Suprapubic skin (tissue), 4 donors: ENCODE results near the gene HTR3A. TPM values are rescaled to one million over a fixed set of nuclear protein-coding genes. Genes with fewer than 3 reads are reported as not detected.

Experiments
- DNase-seq, 2 donors: peaks; one replicate each; pipeline ENCODE4 v3.0.0-alpha.2; 2019; ENCODE audit warnings: low spot score in 2 of 2
- H3K27ac ChIP-seq: fragments of 200-600 bp; sonication (generic); one replicate; pipeline ENCODE4 v1.5.1; 2019
- H3K27me3 ChIP-seq: fragments of 200-600 bp; sonication (generic); one replicate; pipeline ENCODE4 v1.5.1; 2019
- H3K36me3 ChIP-seq: fragments of 200-600 bp; sonication (generic); one replicate; pipeline ENCODE4 v1.5.1; 2019
- H3K4me1 ChIP-seq: fragments of 200-600 bp; sonication (generic); one replicate; pipeline ENCODE4 v1.5.1; 2019
- H3K4me3 ChIP-seq: fragments of 200-600 bp; sonication (generic); one replicate; pipeline ENCODE4 v1.5.1; 2019; ENCODE audit warnings: mild to moderate bottlenecking
- H3K9me3 ChIP-seq: fragments of 200-600 bp; sonication (generic); one replicate; pipeline ENCODE4 v1.5.1; 2019
- EP300 ChIP-seq: sonication (generic); formaldehyde crosslinking; IDR thresholded peaks from one replicate; pipeline ENCODE4 v1.6.1; 2017; ENCODE audit warnings: antibody characterized with exemption
- POLR2A ChIP-seq, 2 donors: fragments of 450-650 bp; IDR thresholded peaks; one replicate each; pipeline ENCODE4 v1.6.1; 2017; ENCODE audit warnings: antibody characterized with exemption in 2 of 2, mild to moderate bottlenecking in 2 of 2, moderate library complexity in 2 of 2
- POLR2AphosphoS5 ChIP-seq, 3 donors: sonication (generic); formaldehyde crosslinking; IDR thresholded peaks; one replicate each; pipeline ENCODE4 v1.6.1; 2017; ENCODE audit warnings: antibody characterized with exemption in 3 of 3
- WGBS: methylation state at CpG from one replicate; pipeline ENCODE4 v1.1.5; 2018; 5-methylcytosine and 5-hydroxymethylcytosine counted together
- total RNA-seq, 4 donors: library from RNA; depleted of rRNA; stranded (reverse); fragments of >200 nt; gene quantifications; one replicate each; pipeline ENCODE4 v1.1.0, GENCODE V29; 2016
- TF ChIP-seq, protein P1 (sequence below), 2 donors: fragments of 200-600 bp in 1 of 2; fragments of 450-650 bp in 1 of 2; sonication (generic) in 1 of 2; IDR thresholded peaks; one replicate each; pipeline ENCODE4 v1.5.1; 2016 to 2019; ENCODE audit warnings: antibody characterized with exemption in 2 of 2, mild to moderate bottlenecking in 1 of 2, moderate library complexity in 1 of 2

The HTR3A gene
- total RNA-seq, 4 donors from 2014 or later = 0.68 TPM; not detected in 2

DNA sequence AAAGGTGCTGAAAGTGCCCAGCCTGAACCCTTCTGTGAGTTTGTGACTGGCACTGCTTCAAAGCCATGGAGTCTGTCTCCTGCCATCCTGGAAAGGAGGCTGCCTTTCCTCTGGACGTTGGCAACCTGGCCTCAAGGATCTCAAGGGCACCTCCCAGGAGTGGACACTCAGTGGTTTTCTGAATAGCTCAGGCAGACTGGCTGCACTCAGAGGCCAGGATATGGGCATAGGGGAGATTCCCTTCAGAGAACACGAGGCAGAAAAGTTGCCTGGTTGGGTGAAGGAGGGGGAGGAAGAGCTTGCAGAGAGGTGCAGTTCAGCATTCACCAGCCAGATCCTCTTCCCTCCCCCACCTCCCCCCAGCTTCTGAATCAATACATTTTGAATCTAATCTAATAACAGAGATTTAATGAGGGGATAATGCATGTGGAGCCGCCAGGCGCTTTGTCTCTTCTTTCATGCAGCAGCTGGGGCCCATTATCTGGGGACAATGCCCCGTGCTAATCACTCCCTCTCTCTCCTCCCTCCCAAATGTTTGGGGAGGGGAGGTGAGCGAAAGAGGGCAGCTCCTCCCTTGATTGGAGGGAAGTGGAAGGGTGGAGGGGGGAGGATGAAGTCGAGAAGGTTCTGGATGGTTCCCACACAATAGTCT is 17.7 kb downstream of the HTR3A start:
- no peaks in the 10 kb centered on the region for H3K9me3 ChIP-seq
- no peak for DNase-seq
- peaks cover 37% of the 10 kb centered on the region for H3K27me3 ChIP-seq
- no peak overlapping the region for H3K4me3 ChIP-seq
- TF ChIP-seq, protein P1, sequence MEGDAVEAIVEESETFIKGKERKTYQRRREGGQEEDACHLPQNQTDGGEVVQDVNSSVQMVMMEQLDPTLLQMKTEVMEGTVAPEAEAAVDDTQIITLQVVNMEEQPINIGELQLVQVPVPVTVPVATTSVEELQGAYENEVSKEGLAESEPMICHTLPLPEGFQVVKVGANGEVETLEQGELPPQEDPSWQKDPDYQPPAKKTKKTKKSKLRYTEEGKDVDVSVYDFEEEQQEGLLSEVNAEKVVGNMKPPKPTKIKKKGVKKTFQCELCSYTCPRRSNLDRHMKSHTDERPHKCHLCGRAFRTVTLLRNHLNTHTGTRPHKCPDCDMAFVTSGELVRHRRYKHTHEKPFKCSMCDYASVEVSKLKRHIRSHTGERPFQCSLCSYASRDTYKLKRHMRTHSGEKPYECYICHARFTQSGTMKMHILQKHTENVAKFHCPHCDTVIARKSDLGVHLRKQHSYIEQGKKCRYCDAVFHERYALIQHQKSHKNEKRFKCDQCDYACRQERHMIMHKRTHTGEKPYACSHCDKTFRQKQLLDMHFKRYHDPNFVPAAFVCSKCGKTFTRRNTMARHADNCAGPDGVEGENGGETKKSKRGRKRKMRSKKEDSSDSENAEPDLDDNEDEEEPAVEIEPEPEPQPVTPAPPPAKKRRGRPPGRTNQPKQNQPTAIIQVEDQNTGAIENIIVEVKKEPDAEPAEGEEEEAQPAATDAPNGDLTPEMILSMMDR (IDR thresholded peaks at IDR 0.05) = no peak
- TF ChIP-seq EP300 = no peak
- no peak for TF ChIP-seq POLR2A (IDR thresholded peaks at IDR 0.05)
- WGBS = 24% methylated on average over 7 of the region's 7 CpGs
- H3K36me3 ChIP-seq = no peaks in the 10 kb centered on the region
- no peaks in the 10 kb centered on the region for H3K4me1 ChIP-seq
- no peak overlapping the region for H3K27ac ChIP-seq

DNA sequence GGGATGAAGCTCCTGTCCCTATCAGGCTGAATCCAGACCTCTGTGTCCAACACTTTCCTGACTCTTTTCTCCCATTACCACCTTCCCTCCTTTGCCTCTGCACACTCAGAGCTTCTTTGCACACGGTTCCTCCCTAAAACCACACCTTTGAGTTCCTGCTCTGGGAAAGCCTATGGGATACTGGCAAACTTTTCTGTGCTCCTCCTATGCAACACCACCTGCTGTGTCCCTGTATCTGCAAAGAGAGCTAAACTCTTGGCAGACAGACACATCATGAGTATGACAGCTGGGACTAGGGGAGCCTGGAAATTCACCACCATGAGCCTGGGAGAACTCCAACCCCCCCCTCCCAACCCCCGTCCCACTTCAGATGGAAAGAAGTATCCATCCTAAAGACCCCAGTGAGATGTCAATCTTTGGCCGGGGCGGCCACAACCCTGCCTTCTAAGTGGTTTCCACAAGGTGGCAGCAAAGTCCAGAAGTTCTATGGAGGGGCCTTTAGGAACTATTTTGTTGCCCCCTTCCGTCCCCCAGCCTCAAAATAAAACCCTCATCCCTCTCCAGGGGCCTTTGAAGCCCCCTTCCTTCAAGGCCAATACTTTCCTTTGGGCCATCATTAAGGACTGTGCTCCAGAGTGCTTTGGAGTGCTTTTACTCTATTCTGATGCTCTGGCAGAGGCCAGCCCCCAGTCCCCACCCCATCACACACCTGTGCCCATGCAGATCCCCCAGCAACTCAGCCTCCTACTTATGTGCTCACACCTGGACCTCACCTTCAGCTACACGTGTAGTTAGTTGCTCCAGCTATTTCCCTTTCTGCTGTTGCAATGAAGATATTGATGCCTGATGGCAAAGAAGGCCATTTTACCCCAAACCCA is 19.4 kb downstream of the HTR3A start:
- H3K9me3 ChIP-seq = no peaks in the 10 kb centered on the region
- WGBS = 3% methylated on average over 6 of the region's 6 CpGs
- H3K27me3 ChIP-seq = peaks cover 51% of the 10 kb centered on the region
- TF ChIP-seq, protein P1 (IDR thresholded peaks at IDR 0.05) = peak; percentile 24 to 66
- no peak for TF ChIP-seq POLR2AphosphoS5 (IDR thresholded peaks at IDR 0.05)
- TF ChIP-seq EP300 = no peak
- TF ChIP-seq POLR2A (IDR thresholded peaks at IDR 0.05) = no peak
- H3K36me3 ChIP-seq = no peaks in the 10 kb centered on the region
- no peak for DNase-seq
- no peak overlapping the region for H3K4me3 ChIP-seq
- H3K27ac ChIP-seq = no peak overlapping the region
- H3K4me1 ChIP-seq = no peaks in the 10 kb centered on the region

DNA sequence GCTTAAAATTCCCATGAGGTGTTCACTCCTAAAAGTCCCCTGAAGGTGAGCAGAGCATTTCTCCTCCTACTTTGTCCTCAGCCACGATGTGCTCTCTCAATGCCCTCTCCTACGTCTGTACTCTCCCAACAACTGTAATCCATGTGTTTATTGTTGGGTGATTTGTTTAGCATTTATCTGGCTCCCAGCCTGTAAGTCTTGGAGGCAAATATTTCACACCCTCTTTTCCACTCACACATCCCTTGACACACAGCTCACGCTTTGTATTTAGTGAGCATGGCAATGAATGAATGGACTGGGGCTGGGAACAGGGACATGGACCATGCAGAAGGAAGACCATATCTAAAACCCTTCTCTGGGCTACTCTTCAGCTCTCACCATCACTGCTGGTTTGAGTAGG is 22.6 kb downstream of the HTR3A start:
- H3K27ac ChIP-seq = no peak overlapping the region
- no peaks in the 10 kb centered on the region for H3K36me3 ChIP-seq
- no peaks in the 10 kb centered on the region for H3K9me3 ChIP-seq
- peaks cover 54% of the 10 kb centered on the region for H3K27me3 ChIP-seq
- no peak for DNase-seq
- H3K4me1 ChIP-seq = no peaks in the 10 kb centered on the region
- TF ChIP-seq EP300 = no peak
- TF ChIP-seq, protein P1 (IDR thresholded peaks at IDR 0.05) = no peak
- TF ChIP-seq POLR2A (IDR thresholded peaks at IDR 0.05) = no peak
- TF ChIP-seq POLR2AphosphoS5 (IDR thresholded peaks at IDR 0.05) = no peak
- WGBS = 40% methylated on average over 3 of the region's 3 CpGs
- H3K4me3 ChIP-seq = no peak overlapping the region

GRCh38 chr11:113998574-113998973 is 23.7 kb downstream of the HTR3A start:
- peaks cover 46% of the 10 kb centered on the region for H3K27me3 ChIP-seq

More at GRCh38 chr11:113998574-113998973, 23.7 kb downstream of the HTR3A start:
- Histone ChIP-seq H3K4me1 (no peaks in the 10 kb centered on the region), H3K36me3 (no peaks in the 10 kb centered on the region), H3K4me3 (no peak overlapping the region), H3K27ac (no peak overlapping the region), H3K9me3 (no peaks in the 10 kb centered on the region)
- 17% methylated on average over 2 of the region's 4 CpGs for WGBS
- no peak for DNase-seq
- TF ChIP-seq POLR2AphosphoS5 (IDR thresholded peaks at IDR 0.05) (no peak), POLR2A (IDR thresholded peaks at IDR 0.05) (no peak), EP300 (no peak)
- TF ChIP-seq, protein P1 (IDR thresholded peaks at IDR 0.05) = no peak
